ENCODE results near the gene MICAL3. TPM values are rescaled to one million over a fixed set of nuclear protein-coding genes. Genes with fewer than 3 reads are reported as not detected.

The MICAL3 gene
- total RNA-seq, 1 donor from 2014 or later, result 23.4 TPM

DNA sequence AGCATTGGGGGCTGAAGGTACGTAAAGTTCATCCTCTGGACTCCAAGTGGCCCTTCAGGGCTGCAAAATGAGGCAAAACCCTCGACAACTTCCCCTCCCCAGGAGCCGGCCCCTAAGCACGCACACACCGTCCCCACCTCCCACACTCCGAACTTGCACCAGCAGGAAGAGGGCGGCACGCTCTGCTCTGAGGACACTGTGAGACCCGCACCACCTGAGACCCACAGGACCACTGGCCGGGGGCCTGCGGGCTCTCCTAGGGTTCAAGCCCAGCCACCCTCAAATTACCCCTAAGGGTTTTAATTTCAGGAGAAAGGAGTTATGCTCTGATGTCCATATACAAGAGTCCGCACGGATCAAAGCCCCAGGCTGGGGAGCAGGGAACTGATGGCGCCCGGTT lies 200.4 kb downstream of the MICAL3 start:
- no peak for DNase-seq (ENCODE audit: low read depth)

DNA sequence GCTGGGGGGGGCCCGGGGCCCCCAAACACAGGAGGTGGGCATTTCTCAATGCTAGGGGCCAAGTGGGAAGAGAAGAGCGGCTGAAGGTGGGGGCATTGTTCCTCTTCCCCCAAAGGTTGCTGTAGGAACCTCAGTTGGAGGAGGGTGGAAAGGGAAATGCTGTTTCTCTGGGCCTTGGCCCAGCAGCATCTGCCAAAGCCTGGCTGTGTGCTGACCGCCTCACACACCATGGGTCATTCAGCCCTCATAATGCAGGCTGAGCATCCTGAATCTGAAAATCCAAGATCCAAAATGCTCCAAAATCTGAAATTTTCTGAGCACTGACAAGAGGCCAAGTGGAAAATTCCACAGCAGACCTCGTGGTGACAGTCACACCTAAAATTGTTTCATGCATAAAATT lies 201.1 kb downstream of the MICAL3 start:
- DNase-seq (ENCODE audit: low read depth), result no peak

DNA sequence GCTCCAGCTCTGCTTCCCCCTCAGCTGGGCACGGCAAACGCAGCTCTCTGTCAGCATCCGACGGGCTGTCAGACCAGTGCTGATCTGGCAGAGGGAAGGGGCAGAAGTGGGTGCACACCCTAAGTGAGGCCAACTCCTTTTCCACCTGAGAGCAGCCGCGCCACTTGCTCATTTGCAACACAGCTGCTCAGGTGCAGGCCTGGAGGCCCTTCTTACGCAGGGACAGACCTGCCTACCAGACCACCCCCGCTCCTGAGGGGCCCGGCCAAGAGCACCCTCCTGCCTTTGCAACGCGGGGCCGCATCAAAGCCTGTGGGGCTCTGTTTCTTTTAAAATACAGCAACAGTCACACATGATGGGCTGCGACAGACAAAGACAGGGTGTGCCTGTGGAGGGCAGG lies 202.3 kb downstream of the MICAL3 start:
- no peak for DNase-seq (ENCODE audit: low read depth)

DNA sequence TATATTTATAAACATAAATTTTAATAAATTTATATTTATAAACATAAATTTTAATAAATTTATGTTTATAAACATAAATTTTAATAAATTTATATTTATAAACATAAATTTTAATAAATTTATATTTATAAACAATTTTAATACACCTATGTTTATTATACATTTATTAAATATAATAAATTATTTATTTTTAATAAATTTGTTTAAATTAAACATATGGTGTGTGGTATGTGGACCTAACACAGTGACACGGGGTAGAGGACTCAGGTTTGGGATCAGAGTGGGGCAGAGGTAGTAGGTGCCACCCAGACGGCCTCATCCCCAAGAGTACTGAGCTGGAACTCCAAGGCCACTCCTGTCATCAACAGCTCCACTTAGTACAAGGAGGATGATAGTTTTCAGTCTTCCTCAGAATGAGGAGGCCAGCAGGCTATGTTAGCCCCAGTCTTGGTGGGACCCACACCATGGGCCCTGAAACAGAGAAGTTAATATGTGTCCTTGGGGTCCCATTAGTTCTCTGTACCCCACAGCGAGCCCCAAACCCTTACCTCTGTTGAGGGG lies 203.4 kb downstream of the MICAL3 start:
- DNase-seq (ENCODE audit: low read depth), result no peak

DNA sequence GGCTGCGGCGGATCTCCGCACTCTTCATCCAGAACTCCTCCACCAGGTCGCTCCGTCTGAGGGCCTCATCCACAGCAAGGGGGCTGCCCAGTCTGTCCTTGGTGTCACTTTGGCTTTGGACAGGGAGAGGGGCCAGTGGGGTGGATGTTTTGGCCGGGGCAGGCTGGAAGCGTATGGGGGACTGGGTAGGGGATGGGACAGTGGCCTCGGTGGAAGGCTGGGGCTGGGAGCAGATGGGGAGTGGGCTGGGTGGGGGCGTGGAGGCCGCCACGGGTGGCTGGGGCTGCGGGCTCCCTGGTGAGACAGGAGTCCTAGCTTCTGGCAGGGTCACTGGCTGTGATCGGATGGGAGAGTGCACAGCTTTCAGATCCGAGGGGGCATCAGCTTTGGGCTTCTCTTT lies 205.7 kb downstream of the MICAL3 start:
- DNase-seq (ENCODE audit: low read depth), result no peak

DNA sequence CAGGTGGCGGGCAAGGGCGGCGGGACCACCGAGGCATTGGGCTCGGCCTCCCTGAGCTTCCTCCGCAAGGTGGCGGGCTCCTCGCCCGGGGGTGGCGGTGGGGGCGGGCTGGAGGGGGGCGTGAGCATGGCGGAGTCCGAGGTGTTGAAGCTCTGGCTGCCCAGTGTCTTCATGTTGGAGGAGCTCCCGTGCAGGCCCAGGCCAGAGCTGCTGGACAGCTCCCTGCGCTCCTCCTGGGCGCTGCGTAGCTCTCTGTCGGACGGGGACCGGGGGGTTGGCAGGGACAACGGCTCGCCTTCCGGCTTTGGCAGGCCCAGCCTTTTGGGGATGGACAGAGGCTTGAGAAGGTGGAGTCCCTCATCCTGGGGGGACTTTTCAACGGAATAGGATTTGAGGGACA lies 206.2 kb downstream of the MICAL3 start:
- DNase-seq (ENCODE audit: low read depth), result no peak

DNA sequence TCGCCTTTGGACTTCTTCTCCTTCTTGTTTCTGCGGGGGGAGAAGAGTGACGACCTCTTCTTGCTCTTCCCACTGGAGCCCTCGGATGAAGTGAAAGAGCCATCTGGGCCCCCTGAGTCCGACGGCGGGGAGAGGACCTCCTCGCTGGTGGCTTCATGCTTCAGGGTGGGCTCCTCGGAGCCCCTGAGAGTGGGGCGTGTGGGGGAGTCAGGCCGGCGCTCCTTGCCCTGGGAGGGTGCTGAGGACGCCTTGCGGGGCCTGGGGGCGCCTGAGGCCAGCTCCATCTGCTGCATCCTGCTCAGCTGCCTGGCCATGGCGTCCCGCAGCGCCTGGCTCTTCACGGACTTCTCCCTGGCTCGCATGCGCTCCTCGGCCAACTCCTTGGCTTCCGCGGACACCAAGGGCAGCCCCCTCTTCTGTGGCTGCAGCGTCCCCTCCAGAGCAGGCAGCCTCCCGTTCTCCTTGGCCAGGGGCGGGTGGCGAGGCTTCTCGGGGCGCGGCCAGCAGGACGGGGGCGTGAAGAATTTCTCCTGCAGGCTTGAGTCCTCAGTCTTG lies 206.8 kb downstream of the MICAL3 start:
- DNase-seq (ENCODE audit: low read depth), result no peak

DNA sequence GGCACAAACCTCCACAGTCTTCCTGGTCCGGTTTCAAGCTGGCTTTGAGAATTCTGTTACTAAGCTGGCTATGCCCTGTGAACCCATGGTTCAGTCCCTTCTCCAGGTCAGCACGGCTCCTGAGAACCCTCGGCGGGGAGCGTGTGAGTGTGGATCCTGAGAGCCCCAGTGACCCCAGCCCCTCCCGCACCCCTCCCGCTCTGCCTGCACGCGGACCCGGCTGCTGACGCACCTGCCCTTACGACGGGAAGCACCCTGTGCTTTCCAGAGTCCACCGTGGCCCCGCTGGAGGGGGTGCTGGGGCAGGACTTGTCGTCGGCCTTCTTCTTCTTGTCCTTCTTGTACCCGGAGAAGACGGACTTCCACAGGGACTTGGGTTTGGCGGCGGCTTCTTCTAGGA lies 207.3 kb downstream of the MICAL3 start:
- DNase-seq (ENCODE audit: low read depth), result no peak

DNA sequence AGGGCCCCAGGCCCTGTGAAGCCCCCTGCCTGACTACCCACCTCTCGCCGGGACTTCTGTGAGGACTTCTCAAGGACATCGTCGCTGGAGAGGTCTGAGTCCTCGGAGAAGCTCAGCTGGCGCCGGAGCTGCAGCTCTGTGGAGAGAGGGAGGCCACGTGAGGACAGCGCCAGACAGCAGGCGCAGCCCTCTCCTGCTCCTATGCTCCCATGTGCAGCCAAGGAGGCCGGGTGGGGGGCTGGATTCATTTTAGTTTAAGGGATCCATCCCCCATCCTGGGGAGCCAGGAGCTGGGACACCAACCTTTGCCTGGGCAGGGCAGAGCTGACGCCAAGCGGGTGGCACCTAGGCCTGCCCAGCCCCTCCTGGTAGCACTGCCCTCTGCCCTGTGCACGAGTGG lies 207.7 kb downstream of the MICAL3 start:
- no peak for DNase-seq (ENCODE audit: low read depth)

DNA sequence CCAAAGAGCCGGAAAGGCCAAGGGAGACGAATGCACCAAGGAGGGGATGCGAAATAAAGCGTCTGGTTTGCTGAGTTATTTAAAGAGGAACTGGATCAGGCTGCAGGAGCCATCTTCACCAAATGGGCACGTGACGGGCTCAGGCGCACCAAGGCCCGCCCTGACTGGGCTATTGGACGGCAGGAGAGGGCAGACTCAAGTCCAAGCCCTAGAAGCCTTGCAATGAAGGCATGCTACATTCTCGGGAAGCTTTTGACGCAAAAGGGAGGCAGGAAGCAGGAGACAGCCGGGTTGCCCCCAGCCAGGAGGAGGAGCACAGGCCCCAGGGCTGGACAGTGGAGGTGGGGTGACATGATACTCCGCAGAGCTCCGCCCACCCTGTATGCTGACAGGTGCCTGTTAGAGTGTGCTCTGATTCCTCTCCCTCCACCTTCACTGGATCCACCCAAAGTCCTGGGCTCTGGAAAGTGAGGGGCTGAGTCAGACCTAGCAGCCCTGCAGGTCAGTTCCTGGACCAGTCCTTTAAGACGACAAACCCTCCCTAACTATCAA lies 208.6 kb downstream of the MICAL3 start:
- DNase-seq (ENCODE audit: low read depth), result no peak

DNA sequence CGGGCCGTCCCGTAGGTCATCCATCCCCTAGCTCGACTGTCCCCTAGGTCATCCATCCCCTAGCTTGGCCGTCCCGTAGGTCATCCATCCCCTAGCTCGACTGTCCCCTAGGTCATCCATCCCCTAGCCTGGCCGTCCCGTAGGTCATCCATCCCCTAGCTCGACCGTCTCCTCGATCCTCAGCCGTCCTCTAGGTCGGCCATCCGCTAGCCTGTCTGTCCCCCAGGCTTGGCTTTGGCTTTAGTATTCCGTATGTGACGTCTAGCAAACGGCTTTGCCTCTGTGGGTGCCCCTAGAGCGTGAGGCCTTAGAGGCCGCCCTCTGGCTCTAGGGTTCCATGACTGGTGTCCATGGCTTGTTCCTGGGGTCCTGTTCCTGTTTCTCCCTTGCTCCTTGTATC lies 209.5 kb downstream of the MICAL3 start:
- DNase-seq (ENCODE audit: low read depth), result no peak

DNA sequence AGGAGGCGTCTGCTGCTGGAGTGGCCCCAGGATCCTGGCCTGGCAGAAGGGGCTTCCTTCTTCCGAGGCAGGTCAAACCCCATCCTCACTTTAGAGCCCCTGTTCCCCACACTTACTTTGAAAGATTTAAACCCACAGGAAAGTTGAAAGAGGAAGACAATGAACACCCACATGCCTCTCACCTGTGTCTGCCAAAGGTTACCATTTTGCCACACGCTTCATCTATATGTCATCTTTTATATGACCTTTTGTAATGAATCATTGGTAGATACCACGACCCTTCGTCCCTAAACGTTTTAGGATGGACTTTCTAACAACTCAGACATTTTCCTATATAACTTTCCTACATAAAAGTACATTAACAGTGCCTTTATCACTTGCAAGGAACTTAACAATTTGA lies 210.3 kb downstream of the MICAL3 start:
- no peak for DNase-seq (ENCODE audit: low read depth)

DNA sequence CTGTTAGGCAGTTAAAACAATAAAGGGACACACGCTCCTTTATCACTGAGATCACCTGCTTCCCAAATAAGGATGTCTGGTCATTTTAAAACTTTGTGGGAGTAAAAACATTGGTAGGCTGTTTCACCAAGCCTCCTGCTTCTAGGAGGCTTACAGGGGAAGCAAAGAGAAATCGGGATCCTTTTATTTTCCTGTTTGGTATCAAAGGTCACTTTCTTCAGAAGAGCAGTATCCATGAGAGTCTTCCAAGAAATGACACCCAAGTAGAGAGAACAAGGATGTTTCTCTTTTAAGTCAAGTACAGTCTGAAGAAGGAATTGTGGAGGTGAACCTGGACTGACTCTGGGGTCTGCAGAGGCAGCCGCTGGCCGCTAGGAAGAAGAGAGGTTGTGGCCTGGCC lies 213.2 kb downstream of the MICAL3 start:
- no peak for DNase-seq (ENCODE audit: low read depth)

DNA sequence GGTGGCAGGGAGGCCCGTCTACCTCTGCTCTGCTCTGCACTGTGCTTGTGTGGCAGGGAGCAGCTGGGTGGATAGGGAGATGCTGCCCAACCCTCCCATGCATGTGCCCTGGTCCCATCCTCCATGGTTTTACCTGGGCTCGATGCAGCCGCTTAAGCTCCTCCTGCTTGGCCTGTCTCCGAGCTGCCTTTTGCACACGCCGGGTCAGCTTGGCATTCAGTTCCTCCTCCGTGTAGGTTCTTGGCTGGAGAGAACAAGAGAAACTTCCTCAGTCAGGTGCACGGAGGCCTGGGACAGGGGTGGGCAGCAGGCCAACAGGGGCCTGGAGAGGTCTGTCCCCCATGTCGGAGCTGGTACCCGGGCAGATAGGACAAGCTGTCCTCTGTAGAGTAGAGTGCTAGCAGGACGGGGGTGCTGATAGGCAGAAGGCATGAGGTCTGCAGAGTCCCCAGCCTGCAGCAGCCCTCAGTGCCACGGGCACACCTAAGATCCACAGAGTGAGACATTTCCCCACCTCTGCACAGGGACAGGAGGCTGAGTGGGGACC lies 213.7 kb downstream of the MICAL3 start:
- no peak for DNase-seq (ENCODE audit: low read depth)

DNA sequence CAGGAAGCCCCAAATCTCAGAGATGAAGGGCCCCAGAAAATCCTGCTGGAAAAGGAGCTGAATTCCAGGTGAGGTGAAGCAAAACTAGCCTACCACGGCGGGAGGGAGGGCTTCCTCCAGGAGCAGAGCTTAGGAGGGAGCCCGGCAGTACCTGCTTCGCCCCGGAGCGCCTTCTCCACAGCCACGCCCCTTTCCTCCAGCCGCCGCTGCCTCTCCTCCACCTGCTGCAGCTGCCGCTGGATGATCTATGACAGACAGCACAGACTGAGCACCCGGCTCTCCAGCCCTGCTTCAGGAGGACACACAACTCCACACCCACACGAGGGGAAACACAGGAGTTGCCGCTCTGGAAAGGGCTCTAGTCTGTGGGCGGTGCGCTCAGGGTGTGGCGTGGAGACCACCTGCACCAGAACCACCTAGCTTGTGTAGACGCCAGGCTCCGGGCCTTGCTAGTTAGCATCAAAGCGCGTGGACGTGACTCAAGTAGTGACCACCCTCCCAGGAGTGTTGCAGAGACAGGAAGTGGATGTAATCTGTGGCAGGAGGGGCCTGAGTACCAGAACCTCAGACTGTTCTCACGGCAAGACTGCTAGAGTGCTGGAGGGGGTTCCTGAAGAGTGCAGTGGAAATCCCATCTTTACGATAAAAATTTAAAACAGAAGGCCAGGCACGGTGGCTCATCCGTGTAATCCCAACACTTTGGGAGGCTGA lies 215.5 kb downstream of the MICAL3 start:
- DNase-seq (ENCODE audit: low read depth), result peak; percentile 38

DNA sequence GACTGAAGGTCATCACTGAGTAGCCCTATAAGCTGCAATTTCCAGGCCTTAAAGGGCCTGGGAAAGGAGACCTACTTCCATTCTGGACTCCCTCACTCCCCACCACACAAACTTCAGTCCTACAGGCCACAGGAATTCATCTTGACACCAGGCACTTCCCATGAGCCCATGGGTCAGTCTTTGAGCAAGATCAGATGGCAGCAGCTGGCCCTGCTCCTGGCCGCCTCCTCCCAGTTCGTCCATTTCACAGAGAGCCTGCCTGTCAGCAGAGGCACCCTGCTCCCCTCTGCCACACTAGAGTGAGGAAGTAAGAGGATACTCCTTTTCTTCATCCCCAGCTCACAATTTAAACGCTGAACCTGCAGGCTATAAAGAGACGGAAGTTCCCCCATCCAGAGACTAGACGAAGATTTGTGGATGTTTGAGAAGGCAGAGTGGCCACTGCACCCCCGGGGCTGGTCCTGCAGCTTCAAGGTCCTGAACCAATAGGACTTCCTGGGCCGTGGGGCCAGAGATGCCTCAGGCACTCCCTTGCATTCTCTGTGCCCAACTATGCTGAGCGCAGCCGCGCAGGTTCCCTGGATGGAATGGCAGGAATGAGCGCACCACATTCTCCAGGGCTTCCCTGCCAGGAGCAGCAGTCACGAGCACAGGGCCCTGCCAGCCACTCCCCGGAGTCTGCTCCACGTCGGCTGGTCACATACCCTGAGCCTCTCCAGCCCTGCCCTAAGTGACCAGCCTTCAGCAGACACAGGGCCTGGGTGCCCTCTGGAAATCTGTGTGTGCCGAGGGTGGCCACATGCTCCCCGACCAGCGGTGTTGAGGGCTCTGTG lies 216.6 kb downstream of the MICAL3 start:
- peak; percentile 95 for DNase-seq (ENCODE audit: low read depth)

DNA sequence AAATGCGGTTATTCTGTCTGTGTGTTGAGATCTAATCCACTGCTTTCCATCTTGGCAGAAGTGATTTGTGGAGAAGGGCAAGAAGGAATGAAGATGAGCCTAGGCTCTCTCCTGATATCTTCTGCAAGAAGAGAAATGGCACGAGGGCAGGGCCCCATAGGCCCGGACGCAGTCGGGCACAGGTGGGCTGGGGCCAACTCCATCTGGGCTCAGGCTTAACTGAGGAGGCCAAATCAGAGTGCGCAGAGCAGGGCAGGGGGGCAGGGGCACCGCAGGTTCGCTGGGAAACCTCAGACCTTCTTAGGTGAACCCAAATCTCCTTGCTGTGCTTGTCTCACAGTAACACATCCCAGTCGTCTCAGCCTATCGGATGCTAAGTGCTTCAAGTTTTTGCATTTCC lies 217.3 kb downstream of the MICAL3 start:
- no peak for DNase-seq (ENCODE audit: low read depth)

DNA sequence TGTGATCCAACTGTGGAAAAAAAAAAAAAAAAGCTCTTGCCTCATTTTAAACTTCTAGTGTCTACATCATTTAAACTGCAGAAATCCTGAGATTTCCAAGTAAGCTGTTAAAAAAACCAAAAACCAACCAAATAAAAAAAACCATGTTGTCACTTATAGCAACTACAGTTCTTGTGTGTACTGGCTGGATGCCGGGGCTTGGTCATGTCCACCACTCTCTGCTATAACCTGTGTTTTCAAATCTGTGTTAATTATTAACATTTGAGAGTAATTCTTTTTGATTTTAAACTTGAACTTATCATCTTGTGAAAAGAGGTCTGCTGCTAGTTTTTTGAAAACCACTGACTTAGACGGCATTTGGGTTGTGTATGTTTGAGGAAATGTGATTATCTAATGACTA lies 217.9 kb downstream of the MICAL3 start:
- no peak for DNase-seq (ENCODE audit: low read depth)

DNA sequence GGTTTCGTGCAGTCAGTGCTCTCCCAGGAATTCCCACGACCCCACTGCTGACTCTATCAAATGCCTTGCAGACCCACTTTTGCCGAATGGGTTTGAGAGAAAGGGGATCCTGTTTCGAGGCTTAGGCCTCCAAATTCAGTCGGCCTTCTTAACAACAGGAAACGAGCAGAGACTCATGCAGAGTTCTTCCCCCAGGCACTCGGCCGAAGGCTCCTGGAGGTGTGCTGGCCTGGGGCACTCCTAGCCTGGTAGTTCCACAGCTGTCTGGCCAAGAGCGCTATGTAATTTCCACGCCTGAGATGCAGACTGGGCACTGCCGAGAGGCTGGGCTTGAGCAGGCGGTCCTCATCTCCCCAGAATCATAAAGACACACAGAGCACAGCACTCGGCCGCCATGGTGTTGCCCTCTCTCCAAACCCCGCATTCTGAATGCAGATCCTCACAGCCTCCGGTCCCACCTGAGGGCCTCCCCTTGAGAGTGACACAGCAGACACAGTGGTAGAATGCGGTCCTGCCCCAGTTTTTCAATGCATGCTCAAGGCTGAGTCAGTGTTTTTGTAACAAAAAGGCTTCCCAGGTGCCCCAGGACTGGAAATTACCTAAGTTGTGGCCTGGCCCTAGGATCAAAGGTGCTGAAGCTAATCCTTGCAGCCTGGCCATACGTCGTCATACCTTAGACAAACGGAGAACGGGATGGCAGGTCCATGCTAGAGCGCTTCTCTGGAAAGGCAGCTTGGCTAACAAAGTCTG lies 219.9 kb downstream of the MICAL3 start:
- no peak for DNase-seq (ENCODE audit: low read depth)

DNA sequence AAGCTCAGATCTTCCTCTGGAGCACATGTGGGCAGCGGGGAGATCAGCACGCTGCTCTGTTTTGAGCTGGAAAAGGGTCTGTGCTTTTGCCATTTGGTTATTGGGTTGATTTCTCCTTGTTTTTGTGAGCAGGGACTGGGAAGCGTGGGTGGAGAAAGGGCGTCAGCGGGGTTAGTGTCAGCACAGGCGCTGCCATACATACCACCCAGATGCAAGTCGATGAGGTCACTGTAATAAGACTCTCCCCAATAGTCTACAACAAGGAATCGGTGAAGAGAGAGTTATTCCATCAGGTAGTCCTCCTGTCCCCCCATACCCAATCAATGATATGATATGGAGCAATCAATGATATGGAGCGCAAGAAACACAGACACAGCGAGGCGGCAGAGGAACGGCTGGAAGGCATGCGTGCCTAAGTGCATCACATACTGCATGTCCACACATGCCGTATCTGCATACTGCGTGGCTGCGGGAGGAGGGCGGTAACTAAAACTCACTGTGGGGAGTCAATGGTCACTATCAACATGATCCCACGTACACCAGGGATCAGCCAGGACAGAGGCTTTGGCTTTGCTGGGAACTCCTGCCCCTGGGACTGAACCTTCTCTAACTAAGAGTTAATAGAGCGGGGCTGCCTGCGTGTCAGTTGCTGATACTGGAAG lies 220.6 kb downstream of the MICAL3 start:
- no peak for DNase-seq (ENCODE audit: low read depth)
